Measurements from ENCODE around the gene OGFOD1. TPM values are rescaled to one million over a fixed set of nuclear protein-coding genes. Genes with fewer than 3 reads are reported as not detected.

The OGFOD1 gene
- total and polyA plus RNA-seq, 2 of the 13 experiments (the other 11 are each of a cell fraction or from before 2014, with no cell fraction given): 35.2 to 81.3 TPM

DNA sequence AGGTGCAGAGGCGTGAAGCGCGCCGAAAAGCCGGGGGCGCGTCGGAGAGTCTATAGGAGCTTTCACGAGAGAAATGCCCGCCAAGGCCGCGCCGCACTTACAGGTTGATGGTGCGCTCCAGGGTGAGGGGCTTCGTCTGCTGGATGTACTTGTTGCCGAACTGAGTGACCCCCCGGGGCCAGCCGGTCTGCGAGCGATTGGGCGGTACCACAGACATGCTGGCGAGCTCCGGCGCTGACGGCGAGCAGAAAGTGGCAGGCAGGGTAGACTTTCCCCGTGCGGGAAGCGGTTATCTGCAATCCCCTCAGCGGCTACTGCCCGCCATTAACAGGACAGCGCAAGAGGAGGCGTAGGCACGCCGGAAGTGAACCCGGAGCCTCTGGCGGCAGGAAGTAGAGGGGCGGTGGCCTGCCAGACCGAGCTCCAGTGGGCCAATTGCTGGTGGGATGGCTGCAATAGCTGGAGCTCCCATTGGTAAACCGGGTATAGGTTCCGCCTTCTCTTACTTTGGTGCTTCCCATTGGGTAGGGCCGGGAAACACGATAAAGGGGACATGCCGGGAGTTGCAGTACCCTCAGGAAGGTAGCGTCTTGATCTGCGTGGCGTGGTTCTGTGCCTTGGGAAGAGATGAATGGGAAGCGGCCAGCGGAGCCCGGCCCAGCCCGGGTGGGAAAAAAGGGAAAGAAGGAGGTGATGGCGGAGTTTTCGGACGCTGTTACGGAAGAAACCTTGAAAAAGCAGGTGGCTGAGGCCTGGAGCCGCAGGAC lies at the start of gene OGFOD1, which contains the start of gene NUDT21 (continued):
- TF ChIP-seq, protein P1, sequence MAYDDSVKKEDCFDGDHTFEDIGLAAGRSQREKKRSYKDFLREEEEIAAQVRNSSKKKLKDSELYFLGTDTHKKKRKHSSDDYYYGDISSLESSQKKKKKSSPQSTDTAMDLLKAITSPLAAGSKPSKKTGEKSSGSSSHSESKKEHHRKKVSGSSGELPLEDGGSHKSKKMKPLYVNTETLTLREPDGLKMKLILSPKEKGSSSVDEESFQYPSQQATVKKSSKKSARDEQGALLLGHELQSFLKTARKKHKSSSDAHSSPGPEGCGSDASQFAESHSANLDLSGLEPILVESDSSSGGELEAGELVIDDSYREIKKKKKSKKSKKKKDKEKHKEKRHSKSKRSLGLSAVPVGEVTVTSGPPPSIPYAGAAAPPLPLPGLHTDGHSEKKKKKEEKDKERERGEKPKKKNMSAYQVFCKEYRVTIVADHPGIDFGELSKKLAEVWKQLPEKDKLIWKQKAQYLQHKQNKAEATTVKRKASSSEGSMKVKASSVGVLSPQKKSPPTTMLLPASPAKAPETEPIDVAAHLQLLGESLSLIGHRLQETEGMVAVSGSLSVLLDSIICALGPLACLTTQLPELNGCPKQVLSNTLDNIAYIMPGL (CRISPR knock-in tag; IDR thresholded peaks at IDR 0.05; ENCODE audit: borderline replicate concordance in 1 of 2, low read depth in 1 of 2): peak in 1 of 2 experiments; percentile 69; a peak in 2 of 4 replicates
- TF ChIP-seq MLLT10 (CRISPR knock-in tag; IDR thresholded peaks at IDR 0.05) (no peak), CREB1 (IDR thresholded peaks at IDR 0.05) (peak; percentile 66), CREB1 (CRISPR knock-in tag; IDR thresholded peaks at IDR 0.05) (peak; percentile 91), MED8 (CRISPR knock-in tag; IDR thresholded peaks at IDR 0.05; ENCODE audit: insufficient replicate concordance) (peak; percentile 14), BRCA1 (CRISPR knock-in tag; IDR thresholded peaks at IDR 0.05) (peak; percentile 73; the same call in 1 of the 2 replicates), NR2C2 (CRISPR knock-in tag; IDR thresholded peaks at IDR 0.05; ENCODE audit: borderline replicate concordance) (peak; percentile 99), ZFP36L2 (CRISPR knock-in tag; IDR thresholded peaks at IDR 0.05) (no peak)
- TF ChIP-seq, protein P2, sequence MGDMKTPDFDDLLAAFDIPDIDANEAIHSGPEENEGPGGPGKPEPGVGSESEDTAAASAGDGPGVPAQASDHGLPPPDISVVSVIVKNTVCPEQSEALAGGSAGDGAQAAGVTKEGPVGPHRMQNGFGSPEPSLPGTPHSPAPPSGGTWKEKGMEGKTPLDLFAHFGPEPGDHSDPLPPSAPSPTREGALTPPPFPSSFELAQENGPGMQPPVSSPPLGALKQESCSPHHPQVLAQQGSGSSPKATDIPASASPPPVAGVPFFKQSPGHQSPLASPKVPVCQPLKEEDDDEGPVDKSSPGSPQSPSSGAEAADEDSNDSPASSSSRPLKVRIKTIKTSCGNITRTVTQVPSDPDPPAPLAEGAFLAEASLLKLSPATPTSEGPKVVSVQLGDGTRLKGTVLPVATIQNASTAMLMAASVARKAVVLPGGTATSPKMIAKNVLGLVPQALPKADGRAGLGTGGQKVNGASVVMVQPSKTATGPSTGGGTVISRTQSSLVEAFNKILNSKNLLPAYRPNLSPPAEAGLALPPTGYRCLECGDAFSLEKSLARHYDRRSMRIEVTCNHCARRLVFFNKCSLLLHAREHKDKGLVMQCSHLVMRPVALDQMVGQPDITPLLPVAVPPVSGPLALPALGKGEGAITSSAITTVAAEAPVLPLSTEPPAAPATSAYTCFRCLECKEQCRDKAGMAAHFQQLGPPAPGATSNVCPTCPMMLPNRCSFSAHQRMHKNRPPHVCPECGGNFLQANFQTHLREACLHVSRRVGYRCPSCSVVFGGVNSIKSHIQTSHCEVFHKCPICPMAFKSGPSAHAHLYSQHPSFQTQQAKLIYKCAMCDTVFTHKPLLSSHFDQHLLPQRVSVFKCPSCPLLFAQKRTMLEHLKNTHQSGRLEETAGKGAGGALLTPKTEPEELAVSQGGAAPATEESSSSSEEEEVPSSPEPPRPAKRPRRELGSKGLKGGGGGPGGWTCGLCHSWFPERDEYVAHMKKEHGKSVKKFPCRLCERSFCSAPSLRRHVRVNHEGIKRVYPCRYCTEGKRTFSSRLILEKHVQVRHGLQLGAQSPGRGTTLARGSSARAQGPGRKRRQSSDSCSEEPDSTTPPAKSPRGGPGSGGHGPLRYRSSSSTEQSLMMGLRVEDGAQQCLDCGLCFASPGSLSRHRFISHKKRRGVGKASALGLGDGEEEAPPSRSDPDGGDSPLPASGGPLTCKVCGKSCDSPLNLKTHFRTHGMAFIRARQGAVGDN (CRISPR knock-in tag; IDR thresholded peaks at IDR 0.05): peak; percentile 90

All from HepG2 (cell line).